Measurements from ENCODE around the gene RNU1-1.
"Not testable (repeated sequence)": the region's sequence is repeated elsewhere in the genome, so short reads cannot be mapped to it uniquely, and the experiment has no call there.

- not testable (repeated sequence) for TF ChIP-seq EZH2 (IDR thresholded peaks at IDR 0.05; ENCODE audit: borderline replicate concordance, insufficient read depth, low read length, poor library complexity, severe bottlenecking); RAD21 (conservative IDR thresholded peaks at IDR 0.05); EP300 (conservative IDR thresholded peaks at IDR 0.05; ENCODE audit: poor library complexity, severe bottlenecking)
- TF ChIP-seq, protein P1, sequence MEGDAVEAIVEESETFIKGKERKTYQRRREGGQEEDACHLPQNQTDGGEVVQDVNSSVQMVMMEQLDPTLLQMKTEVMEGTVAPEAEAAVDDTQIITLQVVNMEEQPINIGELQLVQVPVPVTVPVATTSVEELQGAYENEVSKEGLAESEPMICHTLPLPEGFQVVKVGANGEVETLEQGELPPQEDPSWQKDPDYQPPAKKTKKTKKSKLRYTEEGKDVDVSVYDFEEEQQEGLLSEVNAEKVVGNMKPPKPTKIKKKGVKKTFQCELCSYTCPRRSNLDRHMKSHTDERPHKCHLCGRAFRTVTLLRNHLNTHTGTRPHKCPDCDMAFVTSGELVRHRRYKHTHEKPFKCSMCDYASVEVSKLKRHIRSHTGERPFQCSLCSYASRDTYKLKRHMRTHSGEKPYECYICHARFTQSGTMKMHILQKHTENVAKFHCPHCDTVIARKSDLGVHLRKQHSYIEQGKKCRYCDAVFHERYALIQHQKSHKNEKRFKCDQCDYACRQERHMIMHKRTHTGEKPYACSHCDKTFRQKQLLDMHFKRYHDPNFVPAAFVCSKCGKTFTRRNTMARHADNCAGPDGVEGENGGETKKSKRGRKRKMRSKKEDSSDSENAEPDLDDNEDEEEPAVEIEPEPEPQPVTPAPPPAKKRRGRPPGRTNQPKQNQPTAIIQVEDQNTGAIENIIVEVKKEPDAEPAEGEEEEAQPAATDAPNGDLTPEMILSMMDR (IDR thresholded peaks at IDR 0.05; ENCODE audit: poor library complexity, severe bottlenecking) = not testable (repeated sequence)
These were observed 27.1 kb downstream of the RNU1-1 start for GRCh38 chr1:16487011-16487410.

Data from neural cell (in vitro differentiated cells).